Neural cell (in vitro differentiated cells): ENCODE results near the gene ASMT. TPM values are rescaled to one million over a fixed set of nuclear protein-coding genes. Genes with fewer than 3 reads are reported as not detected.

Experiments used
- H2AFZ ChIP-seq: fragments of 200-600, 300-800 bp; sonication (generic), shearing (Covaris generic); 2 replicates; pipeline ENCODE4 v1.6.0; 2014; ENCODE audit warnings: low read depth, mild to moderate bottlenecking, antibody characterized with exemption, low read length, moderate library complexity
- H3F3A ChIP-seq: fragments of 200-600 bp; shearing (Covaris generic); 2 replicates; pipeline ENCODE4 v1.6.1; 2016; ENCODE audit warnings: mild to moderate bottlenecking, moderate library complexity, mixed read lengths, antibody characterized with exemption, low read length; ENCODE audit not compliant: insufficient read depth, poor library complexity, severe bottlenecking
- H3K27ac ChIP-seq: fragments of 200-600, 300-800 bp; sonication (generic), shearing (Covaris generic); 2 replicates; pipeline ENCODE4 v1.5.1; 2014; ENCODE audit warnings: mild to moderate bottlenecking, low read length, moderate library complexity
- H3K27me3 ChIP-seq: fragments of 300-800, 200-600 bp; sonication (generic), shearing (Covaris generic); 2 replicates; pipeline ENCODE4 v1.6.0; 2014; ENCODE audit warnings: mild to moderate bottlenecking, low read depth, low read length, moderate library complexity; ENCODE audit not compliant: insufficient read depth
- H3K36me3 ChIP-seq: fragments of 300-800, 200-600 bp; sonication (generic), shearing (Covaris generic); 2 replicates; pipeline ENCODE4 v1.5.1; 2014; ENCODE audit warnings: mild to moderate bottlenecking, antibody characterized with exemption, low read length, moderate library complexity; ENCODE audit not compliant: insufficient read depth
- H3K4me2 ChIP-seq: fragments of 300-800, 200-600 bp; sonication (generic), shearing (Covaris generic); 2 replicates; pipeline ENCODE4 v1.6.0; 2014; ENCODE audit warnings: mild to moderate bottlenecking, low read length
- H3K4me3 ChIP-seq: fragments of 300-800, 200-600 bp; sonication (generic), shearing (Covaris generic); 2 replicates; pipeline ENCODE4 v1.5.1; 2014; ENCODE audit warnings: mild to moderate bottlenecking, low read length, moderate library complexity
- H3K79me2 ChIP-seq: fragments of 200-600 bp; shearing (Covaris generic); replicated peaks from 2 replicates; pipeline ENCODE4 v1.6.0; 2014; ENCODE audit warnings: mild to moderate bottlenecking, low read length, moderate library complexity; ENCODE audit not compliant: insufficient read depth
- H3K9ac ChIP-seq: fragments of 300-800, 200-600 bp; sonication (generic), shearing (Covaris generic); 2 replicates; pipeline ENCODE4 v1.6.1; 2016; ENCODE audit warnings: mild to moderate bottlenecking, low read length, mixed read lengths
- H3K9me2 ChIP-seq: fragments of 200-600 bp; shearing (Covaris generic); 2 replicates; pipeline ENCODE4 v1.6.1; 2016; ENCODE audit warnings: mild to moderate bottlenecking, low read length, mixed read lengths; ENCODE audit not compliant: insufficient read depth
- H3K9me3 ChIP-seq: fragments of 200-600, 300-800 bp; sonication (generic), shearing (Covaris generic); 2 replicates; pipeline ENCODE4 v1.6.1; 2016; ENCODE audit warnings: mild to moderate bottlenecking, mixed run types, low read length, moderate library complexity, mixed read lengths
- H4K20me1 ChIP-seq: fragments of 200-600 bp; shearing (Covaris generic); 2 replicates; pipeline ENCODE4 v1.6.1; 2016; ENCODE audit warnings: mild to moderate bottlenecking, mixed run types; ENCODE audit not compliant: insufficient read depth
- CTCF ChIP-seq: fragments of 450-650 bp; IDR thresholded peaks from 2 replicates; pipeline ENCODE4 v1.5.1; 2014; ENCODE audit warnings: antibody characterized with exemption, mild to moderate bottlenecking, moderate library complexity; ENCODE audit not compliant: poor library complexity, severe bottlenecking
- EP300 ChIP-seq: fragments of 450-650 bp; conservative IDR thresholded peaks from 2 replicates; pipeline ENCODE4 v1.6.1; 2014; ENCODE audit warnings: antibody characterized with exemption, mild to moderate bottlenecking, moderate library complexity; ENCODE audit not compliant: poor library complexity, severe bottlenecking
- EZH2 ChIP-seq: fragments of 200-600, 300-800 bp; shearing (Covaris generic), sonication (generic); IDR thresholded peaks from 2 replicates; pipeline ENCODE4 v1.6.1; 2014; ENCODE audit warnings: antibody characterized with exemption, low read length, borderline replicate concordance, mild to moderate bottlenecking; ENCODE audit not compliant: insufficient read depth, poor library complexity, severe bottlenecking
- MXI1 ChIP-seq: fragments of 450-650 bp; conservative IDR thresholded peaks from 2 replicates; pipeline ENCODE4 v1.6.1; 2014; ENCODE audit warnings: antibody characterized with exemption, mild to moderate bottlenecking; ENCODE audit not compliant: poor library complexity, severe bottlenecking
- POLR2AphosphoS5 ChIP-seq: IDR thresholded peaks from 2 replicates; pipeline ENCODE4 v1.6.1; 2012
- RAD21 ChIP-seq: fragments of 450-650 bp; conservative IDR thresholded peaks from 2 replicates; pipeline ENCODE4 v1.6.1; 2014; ENCODE audit warnings: antibody characterized with exemption, mild to moderate bottlenecking, moderate library complexity
- SMC3 ChIP-seq: fragments of 450-650 bp; conservative IDR thresholded peaks from 2 replicates; pipeline ENCODE4 v1.6.1; 2014; ENCODE audit warnings: antibody characterized with exemption, mild to moderate bottlenecking, moderate library complexity; ENCODE audit not compliant: poor library complexity
- TAF1 ChIP-seq: IDR thresholded peaks from 2 replicates; pipeline ENCODE4 v1.6.1; 2012; ENCODE audit warnings: low read depth
- polyA plus RNA-seq: library from polyadenylated mRNA; depleted of rRNA; stranded (reverse); fragments of >200 nt; gene quantifications from 2 replicates; pipeline ENCODE4 v1.2.3, GENCODE V29; 2014
- TF ChIP-seq, protein P1 (sequence below): IDR thresholded peaks from 2 replicates; pipeline ENCODE4 v1.6.1; 2012; ENCODE audit warnings: borderline replicate concordance

ASMT gene
- polyA plus RNA-seq, 1 donor from 2014 or later = 1.8 TPM

- Histone ChIP-seq H4K20me1 (peaks cover 3% of the 10 kb centered on the region), H3K27me3 (no peaks in the 10 kb centered on the region), H2AFZ (no peak overlapping the region), H3K27ac (no peak overlapping the region), H3K9ac (peak overlapping the region; percentile 89), H3K4me2 (peak overlapping the region; percentile 82), H3K79me2 (peaks cover 27% of the 10 kb centered on the region), H3K9me2 (no peaks in the 10 kb centered on the region), H3K36me3 (peaks cover 5% of the 10 kb centered on the region), H3F3A (no peaks in the 10 kb centered on the region), H3K9me3 (no peaks in the 10 kb centered on the region), H3K4me3 (peak overlapping the region; percentile 88)
- TF ChIP-seq SMC3 (no peak), CTCF (no peak), TAF1 (no peak), EP300 (no peak), MXI1 (no peak), POLR2AphosphoS5 (no peak), RAD21 (no peak), EZH2 (no peak)
- TF ChIP-seq, protein P1, sequence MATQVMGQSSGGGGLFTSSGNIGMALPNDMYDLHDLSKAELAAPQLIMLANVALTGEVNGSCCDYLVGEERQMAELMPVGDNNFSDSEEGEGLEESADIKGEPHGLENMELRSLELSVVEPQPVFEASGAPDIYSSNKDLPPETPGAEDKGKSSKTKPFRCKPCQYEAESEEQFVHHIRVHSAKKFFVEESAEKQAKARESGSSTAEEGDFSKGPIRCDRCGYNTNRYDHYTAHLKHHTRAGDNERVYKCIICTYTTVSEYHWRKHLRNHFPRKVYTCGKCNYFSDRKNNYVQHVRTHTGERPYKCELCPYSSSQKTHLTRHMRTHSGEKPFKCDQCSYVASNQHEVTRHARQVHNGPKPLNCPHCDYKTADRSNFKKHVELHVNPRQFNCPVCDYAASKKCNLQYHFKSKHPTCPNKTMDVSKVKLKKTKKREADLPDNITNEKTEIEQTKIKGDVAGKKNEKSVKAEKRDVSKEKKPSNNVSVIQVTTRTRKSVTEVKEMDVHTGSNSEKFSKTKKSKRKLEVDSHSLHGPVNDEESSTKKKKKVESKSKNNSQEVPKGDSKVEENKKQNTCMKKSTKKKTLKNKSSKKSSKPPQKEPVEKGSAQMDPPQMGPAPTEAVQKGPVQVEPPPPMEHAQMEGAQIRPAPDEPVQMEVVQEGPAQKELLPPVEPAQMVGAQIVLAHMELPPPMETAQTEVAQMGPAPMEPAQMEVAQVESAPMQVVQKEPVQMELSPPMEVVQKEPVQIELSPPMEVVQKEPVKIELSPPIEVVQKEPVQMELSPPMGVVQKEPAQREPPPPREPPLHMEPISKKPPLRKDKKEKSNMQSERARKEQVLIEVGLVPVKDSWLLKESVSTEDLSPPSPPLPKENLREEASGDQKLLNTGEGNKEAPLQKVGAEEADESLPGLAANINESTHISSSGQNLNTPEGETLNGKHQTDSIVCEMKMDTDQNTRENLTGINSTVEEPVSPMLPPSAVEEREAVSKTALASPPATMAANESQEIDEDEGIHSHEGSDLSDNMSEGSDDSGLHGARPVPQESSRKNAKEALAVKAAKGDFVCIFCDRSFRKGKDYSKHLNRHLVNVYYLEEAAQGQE = no peak
Measured at GRCh38 chrX:1592470-1593142, 22.3 kb upstream of the ASMT start.

GRCh38 chrX:1593286-1594271, 21.3 kb upstream of the ASMT start:
- H2AFZ ChIP-seq = no peak overlapping the region
- peaks cover 5% of the 10 kb centered on the region for H3K36me3 ChIP-seq
- no peaks in the 10 kb centered on the region for H3K27me3 ChIP-seq
- peak overlapping the region; percentile 82 for H3K4me2 ChIP-seq
- H3K27ac ChIP-seq = no peak overlapping the region
- no peak for TF ChIP-seq TAF1
- TF ChIP-seq SMC3 = no peak
- TF ChIP-seq, protein P1 = no peak
- no peak for TF ChIP-seq POLR2AphosphoS5
- TF ChIP-seq CTCF = no peak
- no peak for TF ChIP-seq MXI1
- no peak for TF ChIP-seq EP300
- no peak overlapping the region for H3K9ac ChIP-seq
- H3K9me2 ChIP-seq = no peaks in the 10 kb centered on the region
- peak overlapping the region; percentile 88 for H3K4me3 ChIP-seq
- no peaks in the 10 kb centered on the region for H3K9me3 ChIP-seq
- H3K79me2 ChIP-seq = peaks cover 27% of the 10 kb centered on the region
- H4K20me1 ChIP-seq = peaks cover 3% of the 10 kb centered on the region
- H3F3A ChIP-seq = no peaks in the 10 kb centered on the region
